Measurements from ENCODE around the gene NANOGP8. TPM values are rescaled to one million over a fixed set of nuclear protein-coding genes. Genes with fewer than 3 reads are reported as not detected.

The NANOGP8 gene
- total RNA-seq, 1 experiment from 2014 or later = not detected

Other genes with a start within 250 kb of the NANOGP8 start
- 27.7 and 34.9 TPM in 2 replicates for gene AQR, start 115.6 kb downstream of the NANOGP8 start, total RNA-seq (2022)
- 31.4 and 33.0 TPM in 2 replicates for gene ZNF770, start 97.0 kb downstream of the NANOGP8 start, total RNA-seq (2022)